ENCODE measurements around the gene C18orf32.
"Not testable (repeated sequence)": the region's sequence is repeated elsewhere in the genome, so short reads cannot be mapped to it uniquely, and the experiment has no call there.

C18orf32 gene

DNA sequence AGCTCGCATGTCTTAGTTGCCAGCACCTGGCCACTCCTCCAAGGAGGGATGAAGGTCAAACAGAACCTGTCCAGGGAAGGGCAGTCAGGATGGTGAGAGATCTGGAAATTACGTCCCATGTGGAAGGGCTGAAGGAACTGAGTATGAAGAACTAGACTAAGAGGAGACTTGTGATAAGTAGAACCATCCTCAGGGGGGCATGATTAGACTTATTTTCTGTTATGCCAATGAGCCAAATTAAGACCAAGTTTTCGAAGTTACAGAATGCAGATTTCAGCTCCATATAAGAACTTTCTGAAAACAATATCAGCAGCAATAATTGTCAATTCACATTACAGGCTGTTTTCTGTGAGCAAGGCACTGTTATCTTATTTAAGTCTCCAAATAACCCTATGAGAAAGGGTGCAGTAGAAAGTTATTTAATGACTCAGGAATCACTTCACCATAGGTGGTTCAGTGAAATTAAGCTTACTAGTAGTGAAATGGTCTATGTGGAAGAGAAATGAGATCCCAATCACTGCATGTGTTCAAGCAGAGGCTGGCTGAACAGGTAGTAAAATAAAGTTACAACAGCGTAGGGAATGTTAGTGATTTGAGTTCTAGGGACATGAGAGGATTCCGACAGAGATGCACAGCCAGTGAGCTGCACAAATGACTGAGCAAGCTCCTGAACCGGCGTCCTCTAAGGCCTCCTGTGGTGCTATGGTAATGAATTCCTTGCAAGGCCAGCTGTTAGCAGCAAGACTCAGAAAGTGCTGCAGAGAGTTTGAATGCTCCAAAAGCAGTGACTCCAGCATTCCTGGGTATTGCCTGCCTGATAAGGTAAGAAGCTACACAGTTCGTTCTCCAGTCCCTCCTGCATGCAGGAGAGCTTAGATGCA is 22.1 kb downstream of the C18orf32 start:
- no peak for DNase-seq (ENCODE audit: extremely low read depth, low read depth)
- TF ChIP-seq, protein P1, sequence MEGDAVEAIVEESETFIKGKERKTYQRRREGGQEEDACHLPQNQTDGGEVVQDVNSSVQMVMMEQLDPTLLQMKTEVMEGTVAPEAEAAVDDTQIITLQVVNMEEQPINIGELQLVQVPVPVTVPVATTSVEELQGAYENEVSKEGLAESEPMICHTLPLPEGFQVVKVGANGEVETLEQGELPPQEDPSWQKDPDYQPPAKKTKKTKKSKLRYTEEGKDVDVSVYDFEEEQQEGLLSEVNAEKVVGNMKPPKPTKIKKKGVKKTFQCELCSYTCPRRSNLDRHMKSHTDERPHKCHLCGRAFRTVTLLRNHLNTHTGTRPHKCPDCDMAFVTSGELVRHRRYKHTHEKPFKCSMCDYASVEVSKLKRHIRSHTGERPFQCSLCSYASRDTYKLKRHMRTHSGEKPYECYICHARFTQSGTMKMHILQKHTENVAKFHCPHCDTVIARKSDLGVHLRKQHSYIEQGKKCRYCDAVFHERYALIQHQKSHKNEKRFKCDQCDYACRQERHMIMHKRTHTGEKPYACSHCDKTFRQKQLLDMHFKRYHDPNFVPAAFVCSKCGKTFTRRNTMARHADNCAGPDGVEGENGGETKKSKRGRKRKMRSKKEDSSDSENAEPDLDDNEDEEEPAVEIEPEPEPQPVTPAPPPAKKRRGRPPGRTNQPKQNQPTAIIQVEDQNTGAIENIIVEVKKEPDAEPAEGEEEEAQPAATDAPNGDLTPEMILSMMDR (IDR thresholded peaks at IDR 0.05; ENCODE audit: low read depth, low read length) = no peak; the same call in 1 of the 2 replicates

DNA sequence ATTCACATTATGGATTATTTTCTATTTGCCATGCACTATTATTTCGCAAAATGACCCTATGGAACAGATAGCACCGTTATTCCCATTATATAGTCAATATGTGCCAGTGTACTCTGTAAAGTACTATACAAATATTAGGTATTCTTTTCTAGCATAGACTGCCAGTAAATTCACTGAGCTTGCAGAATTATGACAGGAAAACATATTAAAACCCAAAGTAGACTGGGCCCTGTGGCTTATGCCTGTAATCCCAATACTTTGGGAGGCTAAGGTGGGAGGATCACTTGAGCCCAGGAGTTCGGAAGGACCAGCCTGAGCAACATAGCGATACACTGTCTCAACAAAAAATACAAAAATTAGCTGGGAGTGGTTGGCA is 25.4 kb downstream of the C18orf32 start:
- TF ChIP-seq, protein P1 (IDR thresholded peaks at IDR 0.05; ENCODE audit: low read depth, low read length) = no peak

GRCh38 chr18:49460976-49461601 is 25.9 kb downstream of the C18orf32 start:
- TF ChIP-seq, protein P1 (IDR thresholded peaks at IDR 0.05; ENCODE audit: low read depth, low read length) = no peak
- DNase-seq (ENCODE audit: extremely low read depth, low read depth) = no peak

More for the DNA sequence above, 25.4 kb downstream of the C18orf32 start:
- DNase-seq (ENCODE audit: extremely low read depth, low read depth) = no peak

DNA sequence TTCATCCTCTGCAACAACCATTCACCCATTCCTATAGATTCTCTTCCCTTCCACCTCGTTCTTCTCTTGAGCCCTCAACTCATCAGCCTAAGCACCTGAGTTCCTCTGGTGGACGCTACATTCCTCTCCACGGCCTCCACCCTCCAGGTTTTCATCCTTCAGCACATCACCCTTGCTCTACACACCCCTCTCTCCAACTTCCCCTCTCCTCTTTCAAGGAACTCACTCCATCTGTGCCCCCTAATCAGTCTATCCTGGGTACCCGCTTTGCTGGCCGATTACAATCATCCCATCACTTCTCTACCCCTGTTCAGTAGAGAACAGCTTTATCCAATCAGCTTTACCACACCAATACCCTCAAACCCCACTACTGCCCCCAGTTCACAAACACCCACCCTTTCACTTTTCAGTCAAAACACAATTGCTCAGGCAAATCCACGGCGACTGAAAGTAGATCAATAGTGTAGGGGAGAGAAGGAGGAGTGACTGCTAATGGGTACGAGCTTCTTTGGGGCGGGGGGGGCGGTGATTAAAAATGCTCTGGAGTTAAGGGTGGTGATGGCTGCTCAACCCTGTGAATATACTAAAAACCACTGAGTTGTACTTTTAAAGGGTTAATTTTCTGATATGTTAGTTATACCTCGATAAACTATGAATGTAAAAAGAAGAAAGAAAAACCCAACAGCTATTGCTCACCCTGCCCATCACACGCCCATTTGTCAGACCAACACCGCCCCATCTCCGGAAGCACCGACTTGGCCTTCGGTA is 27.4 kb downstream of the C18orf32 start:
- DNase-seq (ENCODE audit: extremely low read depth, low read depth) = no peak
- TF ChIP-seq, protein P1 (IDR thresholded peaks at IDR 0.05; ENCODE audit: low read depth, low read length) = no peak

- DNase-seq (ENCODE audit: extremely low read depth, low read depth) = no peak
- TF ChIP-seq, protein P1 (IDR thresholded peaks at IDR 0.05; ENCODE audit: low read depth, low read length) = no peak
Observed at GRCh38 chr18:49457616-49458015, 29.4 kb downstream of the C18orf32 start.

- TF ChIP-seq, protein P1 (IDR thresholded peaks at IDR 0.05; ENCODE audit: low read depth, low read length) = no peak
- DNase-seq (ENCODE audit: extremely low read depth, low read depth) = no peak
Observed at GRCh38 chr18:49456794-49457193, 30.2 kb downstream of the C18orf32 start.

GRCh38 chr18:49452534-49452933 is 34.5 kb downstream of the C18orf32 start:
- DNase-seq (ENCODE audit: extremely low read depth, low read depth) = not testable (repeated sequence)

All from AG09319 (cell line).